HG03565 (cell line): ENCODE data around the gene SLFN5.
"Not testable (repeated sequence)": the region's sequence is repeated elsewhere in the genome, so short reads cannot be mapped to it uniquely, and the experiment has no call there.

Source experiments
- ATAC-seq: cut with Tn5 transposase; IDR thresholded peaks from one replicate; pipeline ENCODE4 v1.9.1; 2021; ENCODE audit warnings: mild to moderate bottlenecking, moderate library complexity; ENCODE audit not compliant: unreplicated experiment

Gene SLFN5

DNA sequence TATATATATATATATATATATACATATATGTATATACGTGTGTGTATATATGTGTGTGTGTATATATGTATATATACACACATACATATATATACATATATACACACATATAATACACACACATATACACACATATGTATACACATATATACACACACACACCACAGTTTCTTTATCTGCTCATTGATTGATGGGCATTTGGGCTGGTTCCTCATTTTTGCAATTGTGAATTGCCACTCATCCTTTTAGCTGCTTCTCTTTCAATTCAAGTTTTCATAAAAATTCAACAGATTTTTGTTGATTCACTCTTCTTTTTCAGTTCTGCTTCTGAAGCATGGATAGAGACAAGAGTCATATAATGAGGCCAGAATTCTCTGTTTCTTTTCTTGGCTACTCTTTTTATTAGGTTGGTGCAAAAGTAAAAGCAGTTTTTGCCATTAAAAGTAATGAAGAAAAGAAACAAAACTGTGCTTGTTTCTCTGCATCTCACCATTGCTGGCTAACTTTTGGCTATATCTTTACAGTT, 44.5 kb downstream of the SLFN5 start:
- no peak for ATAC-seq

- ATAC-seq, result no peak
Measured at GRCh38 chr17:35289222-35289621, 46.4 kb downstream of the SLFN5 start.

GRCh38 chr17:35291802-35292201, 48.9 kb downstream of the SLFN5 start:
- ATAC-seq, result no peak

GRCh38 chr17:35293151-35293847, 50.4 kb downstream of the SLFN5 start:
- ATAC-seq, result no peak

DNA sequence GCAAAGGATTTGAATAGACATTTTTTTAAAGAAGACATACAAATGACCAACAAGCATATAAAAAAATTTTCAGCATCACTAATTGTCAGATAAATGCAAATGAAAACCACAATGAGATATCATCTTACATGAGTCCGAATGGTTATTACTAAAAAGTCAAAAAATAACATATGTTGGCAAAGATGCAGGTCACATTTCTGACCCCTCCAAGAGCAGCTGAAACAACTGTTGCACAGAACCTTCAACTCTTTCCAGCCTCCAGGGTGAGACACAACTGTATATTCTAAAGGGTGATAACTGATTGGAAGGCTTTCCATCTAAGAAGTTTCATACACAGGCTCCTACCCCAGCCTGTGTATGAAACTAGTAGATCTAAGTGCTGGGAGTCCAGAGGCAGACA, 51.9 kb downstream of the SLFN5 start:
- ATAC-seq, result no peak

GRCh38 chr17:35295686-35296085, 52.8 kb downstream of the SLFN5 start:
- ATAC-seq, result no peak

- ATAC-seq, result no peak
Measured at GRCh38 chr17:35297666-35298065, 54.8 kb downstream of the SLFN5 start.

GRCh38 chr17:35298639-35299038, 55.8 kb downstream of the SLFN5 start:
- no peak for ATAC-seq

DNA sequence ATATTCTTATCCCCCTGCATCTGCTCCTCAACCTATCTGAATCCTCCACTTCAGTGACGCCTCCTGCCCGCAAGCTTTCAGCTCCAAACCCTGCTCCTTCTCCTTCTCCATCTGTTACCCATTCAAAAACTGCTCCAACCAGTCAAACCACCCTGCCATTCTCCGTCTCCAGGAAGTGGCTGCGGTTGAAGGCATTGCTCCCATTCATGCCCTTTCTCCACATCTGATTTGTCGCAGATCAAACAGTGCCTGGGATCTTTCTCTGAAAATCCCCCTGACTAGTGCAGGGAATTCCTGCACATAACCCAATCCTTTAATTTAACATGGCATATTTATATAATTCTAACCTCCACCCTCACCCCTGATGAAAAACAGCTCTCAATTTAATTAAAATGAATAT, 56.3 kb downstream of the SLFN5 start:
- ATAC-seq, result no peak

DNA sequence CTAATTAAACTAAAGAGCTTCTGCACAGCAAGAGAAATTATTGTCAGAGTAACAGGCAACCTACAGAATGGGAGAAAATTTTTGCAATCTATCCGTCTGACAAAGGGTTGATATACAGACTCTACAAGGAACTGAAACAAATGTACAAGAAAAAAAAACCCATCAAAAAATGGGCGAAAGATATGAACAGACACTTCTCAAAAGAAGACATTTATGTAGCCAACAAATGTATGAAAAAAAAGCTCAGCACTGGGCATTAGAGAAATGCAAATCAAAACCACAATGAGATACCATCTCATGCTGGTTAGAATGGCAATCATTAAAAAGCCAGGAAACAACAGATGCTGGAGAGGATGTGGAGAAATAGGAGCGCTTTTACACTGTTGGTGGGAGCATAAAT, 66.5 kb downstream of the SLFN5 start:
- not testable (repeated sequence) for ATAC-seq

DNA sequence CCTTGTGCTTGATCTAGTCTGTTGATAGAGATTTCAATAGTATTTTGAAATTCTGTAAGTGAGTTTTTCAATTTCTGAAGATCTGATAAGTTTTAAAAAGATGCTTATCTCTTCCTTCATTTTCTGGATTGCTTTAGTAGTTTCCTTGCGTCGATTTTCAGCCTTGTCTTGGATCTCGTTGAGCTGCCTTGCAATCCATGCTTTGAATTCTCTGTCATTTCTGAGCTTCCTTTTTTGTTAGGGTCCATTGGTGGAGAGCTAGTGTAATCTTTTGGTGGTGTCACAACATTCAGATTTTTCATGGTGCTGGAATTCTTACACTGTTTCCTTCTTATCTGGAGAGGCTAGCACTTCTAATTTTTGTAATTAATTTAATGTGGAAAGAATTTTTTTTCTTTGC, 69.5 kb downstream of the SLFN5 start:
- ATAC-seq, result no peak

- peak; percentile 51 for ATAC-seq
Measured at GRCh38 chr17:35312790-35313711, 70.2 kb downstream of the SLFN5 start.

- ATAC-seq, result no peak
Measured at GRCh38 chr17:35313875-35314409, 71.1 kb downstream of the SLFN5 start.

- ATAC-seq, result no peak
Measured at GRCh38 chr17:35314415-35315216, 71.7 kb downstream of the SLFN5 start.

DNA sequence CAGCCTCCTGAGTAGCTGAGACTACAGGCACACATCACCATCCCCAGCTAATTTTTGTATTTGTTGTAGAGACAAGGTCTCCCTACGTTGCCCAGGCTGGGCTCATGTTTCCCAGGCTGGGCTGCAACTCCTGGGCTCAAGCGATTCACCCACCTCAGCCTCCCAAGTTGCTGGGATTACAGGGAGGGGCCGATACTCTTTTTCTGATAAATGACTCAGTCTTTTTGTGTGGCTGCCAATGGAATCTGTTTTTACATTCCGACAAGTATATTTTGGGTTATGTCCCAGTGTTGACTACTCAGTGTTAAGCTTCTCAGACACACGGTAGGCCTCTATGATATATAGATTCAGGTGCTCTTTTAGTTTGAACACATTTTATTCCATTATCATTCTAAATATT, 72.4 kb downstream of the SLFN5 start:
- ATAC-seq, result no peak

DNA sequence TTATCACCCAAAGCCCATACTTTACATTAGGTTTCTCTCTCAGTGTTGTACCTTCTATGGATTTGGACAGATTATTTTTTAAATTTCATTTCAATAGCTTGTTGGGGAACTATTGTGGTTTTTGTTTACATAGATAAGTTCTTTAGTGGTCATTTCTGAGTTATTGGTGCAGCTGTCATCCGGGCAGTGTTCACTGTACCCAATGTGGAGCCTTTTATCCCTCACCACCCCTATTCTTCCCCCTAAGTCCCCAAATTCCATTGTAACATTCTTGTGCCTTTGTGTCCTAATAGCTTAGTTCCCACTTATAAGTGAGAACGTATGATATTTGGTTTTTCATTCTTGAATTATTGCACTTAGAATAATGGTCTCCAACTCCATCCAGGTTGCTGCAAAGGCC, 73.1 kb downstream of the SLFN5 start:
- no peak for ATAC-seq

- no peak for ATAC-seq
Measured at GRCh38 chr17:35322749-35323148, 79.9 kb downstream of the SLFN5 start.
